C1 segment of cervical spinal cord (tissue), 14 donors: ENCODE data around the gene TAF10.

ENCODE experiments used
- DNase-seq, 14 donors: peaks; one replicate each; lab custom pipeline; 2025; lab: John Stamatoyannopoulos, UW

TAF10 gene

DNA sequence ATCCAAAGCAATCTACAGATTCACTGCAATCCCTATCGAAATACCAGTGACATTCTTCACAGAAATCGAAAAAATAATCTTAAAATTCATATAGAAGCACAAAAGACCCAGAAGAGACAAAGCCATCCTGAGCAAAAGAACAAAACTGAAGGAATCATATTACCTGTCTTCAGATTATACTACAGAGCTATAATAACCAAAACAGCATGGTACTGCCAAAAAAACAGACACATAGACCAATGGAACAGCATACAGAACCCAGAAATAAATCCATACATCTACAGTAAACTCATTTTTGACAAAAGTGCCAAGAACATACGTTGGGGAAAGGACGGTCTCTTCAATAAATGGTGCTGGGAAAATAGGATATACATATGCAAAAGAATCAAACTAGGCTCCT lies 27.5 kb downstream of the TAF10 start:
- DNase-seq: no peak

DNA sequence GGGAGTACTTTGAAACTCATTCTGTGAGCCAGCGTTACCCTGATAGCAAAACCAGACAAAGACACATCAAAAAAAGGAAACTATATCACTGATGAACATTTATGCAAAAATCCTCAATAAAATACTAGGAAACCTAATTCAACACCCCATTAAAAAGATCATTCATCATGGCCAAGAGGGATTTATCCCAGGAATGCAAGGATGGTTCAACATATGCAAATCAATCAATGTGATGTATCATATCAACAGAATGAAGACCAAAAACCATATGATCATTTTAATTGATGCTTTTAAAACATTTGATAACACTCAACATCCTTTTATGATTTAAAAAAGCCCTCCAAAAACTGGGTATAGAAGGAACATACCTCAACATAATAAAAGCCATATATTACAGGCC lies 28.4 kb downstream of the TAF10 start:
- DNase-seq: no peak

DNA sequence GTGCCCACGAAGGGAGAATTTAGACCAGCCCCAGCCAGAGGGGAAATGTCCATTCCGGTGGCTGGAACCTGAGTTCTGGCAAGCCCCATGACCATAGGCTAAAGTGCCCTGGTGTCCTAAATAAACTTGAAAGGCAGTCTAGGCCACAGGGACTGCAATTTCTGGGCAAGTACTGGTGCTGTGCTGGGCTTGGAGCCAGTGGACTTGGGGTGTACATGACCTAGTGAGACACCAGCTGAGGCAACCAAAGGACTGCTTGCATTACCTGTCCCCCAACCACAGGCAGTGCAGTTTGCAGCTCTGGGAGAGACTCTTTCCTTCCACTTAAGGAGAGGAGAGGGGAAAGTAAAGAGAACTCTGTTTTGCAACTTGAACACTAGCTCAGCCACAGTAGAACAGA lies 32.3 kb downstream of the TAF10 start:
- no peak for DNase-seq

DNA sequence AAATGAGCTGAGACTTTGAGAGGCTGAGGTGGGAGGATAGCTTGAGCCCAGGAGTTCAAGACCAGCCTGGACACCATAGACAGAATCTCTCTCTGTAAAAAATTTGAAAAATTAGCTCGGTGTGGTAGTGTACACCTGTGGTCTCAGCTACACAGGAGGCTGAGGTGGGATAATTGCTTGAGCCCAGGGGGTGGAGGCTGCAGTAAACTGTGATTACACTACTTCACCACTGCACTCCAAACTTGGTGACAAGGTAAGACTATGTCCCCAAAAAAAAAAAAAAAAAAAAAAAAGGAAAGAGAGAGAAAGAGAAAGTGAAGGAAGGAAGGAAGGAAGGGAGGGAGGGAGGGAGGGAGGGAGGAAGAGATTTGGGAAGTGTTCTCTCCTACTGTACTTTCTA lies 33.9 kb downstream of the TAF10 start:
- DNase-seq: no peak

DNA sequence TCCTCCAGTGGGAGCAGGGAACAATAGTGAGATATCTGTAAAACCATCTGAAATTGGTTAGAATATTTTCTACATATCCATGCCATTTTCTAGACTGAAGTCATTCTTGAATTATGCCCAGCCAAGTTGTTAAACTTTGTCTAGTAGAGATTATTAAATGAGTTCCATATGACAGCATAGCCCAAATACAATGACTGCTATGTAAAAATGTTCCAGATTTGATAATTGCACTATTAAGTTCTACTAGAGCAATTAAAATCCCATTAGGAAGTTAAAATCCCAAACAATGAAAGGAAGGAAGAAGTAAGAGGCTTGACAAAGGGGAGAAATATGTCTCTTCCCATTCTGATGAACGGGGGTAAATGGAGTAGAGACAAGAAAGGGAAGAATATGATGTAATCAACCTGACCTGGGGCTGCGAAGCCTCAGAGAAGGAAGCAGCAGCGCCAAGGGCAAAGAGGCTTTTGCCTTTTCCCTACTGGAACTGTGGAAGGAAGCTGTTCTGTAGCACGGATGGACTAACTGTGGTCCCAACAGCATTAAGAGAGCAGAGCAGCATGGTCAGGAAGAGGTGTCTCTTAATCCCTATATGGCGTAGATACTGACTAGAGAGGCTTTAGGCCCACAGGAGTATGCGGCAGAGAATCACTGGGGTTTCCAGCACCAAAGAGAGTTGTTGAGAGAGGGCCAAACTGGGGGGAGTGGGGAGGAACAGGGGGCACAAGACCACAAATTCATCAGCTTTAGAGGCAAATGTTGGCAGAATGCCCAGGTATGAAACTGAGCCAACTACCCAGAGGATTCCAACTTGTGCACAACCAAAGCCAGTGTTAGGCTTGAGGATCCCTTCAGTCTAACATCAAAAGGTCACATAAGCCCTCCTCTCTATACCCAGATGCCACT lies 35.3 kb downstream of the TAF10 start:
- peak in 13 of 14 donors; percentile 20 to 86 (median 74) for DNase-seq

DNA sequence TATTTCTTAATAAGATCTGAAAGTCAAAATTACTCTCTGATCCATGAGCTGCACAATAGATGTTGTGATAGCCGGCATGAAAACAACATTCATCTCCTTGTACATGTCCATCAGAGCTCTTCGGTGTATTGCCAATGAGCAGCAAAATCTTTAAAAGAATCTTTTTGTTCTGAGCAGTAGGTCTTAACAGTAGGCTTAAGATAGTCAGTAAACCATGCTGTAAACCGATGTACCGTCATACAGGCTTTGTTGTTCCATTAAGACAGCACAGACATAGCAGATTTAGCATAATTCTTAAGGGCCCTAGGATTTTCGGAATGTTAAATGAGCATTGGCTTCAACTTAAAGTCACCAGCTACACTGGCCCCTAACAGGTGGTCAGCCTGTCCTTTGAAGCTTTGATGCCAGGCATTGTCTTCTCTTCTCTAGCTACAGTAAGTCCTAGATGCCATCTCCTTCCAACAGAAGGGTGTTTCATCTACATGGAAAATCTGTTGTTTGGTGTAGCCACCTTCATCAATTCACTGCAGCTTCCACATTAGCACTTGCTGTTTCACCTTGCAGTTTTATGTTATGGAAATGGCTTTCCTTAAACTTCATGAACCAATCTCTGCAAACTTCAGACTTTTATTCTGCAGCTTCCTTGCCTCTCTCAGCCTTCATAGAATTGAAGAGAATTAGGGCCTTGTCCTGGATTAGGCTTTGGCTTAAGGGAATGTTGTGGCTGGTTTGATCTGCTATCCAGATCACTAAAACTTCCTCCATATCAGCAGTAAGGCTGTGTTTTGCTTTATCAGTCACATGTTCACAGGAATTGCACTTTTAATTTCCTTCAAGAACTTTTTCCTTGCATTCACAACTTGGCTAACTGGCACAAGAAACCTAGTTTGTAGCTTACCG lies 37.0 kb downstream of the TAF10 start:
- DNase-seq: no peak

DNA sequence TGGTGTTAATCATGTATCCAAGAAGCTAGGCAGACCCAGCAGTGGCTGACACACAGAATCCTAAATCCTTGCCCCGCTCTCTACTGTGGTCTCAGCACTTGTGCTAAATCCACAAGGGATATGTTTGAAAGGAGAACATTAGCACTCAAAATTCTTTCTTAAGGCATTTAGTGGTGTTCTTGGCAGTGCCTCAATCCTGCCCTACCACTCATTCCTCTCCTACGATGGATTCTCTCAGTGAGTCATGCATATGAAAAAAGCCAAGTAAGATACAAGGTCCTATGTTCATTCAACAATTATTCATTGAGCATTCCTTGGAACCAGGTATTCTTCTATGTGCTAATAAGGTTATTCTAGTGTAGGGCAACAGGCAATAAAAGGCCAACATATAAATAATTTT lies 39.8 kb downstream of the TAF10 start:
- DNase-seq: no peak

DNA sequence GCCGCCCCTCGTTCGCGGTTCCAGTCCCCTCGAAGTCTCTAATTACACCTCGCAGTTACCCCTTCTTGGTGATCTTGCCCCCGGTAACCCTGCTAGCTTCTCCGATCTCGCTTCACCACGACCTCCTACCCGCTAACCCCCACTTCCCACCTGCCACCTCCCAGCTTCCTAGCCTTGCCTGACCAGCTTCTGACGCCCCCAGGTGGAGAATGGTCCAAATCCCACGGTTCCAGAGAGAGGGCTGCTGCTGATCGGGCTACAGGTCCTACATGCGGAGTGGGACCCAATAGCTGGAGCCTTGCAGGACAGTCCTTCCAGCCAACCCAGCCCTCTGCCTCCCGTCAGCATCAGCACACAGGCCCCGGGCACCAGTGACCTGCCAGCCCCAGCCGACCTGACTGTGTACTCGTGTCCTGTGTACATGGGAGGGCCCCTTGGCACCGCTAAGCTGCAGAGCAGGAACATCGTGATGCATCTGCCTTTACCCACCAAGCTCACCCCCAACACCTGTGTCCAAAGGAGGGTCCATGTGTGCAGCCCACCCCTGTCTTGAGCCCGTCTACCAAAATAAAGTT lies 40.5 kb downstream of the TAF10 start:
- no peak for DNase-seq

DNA sequence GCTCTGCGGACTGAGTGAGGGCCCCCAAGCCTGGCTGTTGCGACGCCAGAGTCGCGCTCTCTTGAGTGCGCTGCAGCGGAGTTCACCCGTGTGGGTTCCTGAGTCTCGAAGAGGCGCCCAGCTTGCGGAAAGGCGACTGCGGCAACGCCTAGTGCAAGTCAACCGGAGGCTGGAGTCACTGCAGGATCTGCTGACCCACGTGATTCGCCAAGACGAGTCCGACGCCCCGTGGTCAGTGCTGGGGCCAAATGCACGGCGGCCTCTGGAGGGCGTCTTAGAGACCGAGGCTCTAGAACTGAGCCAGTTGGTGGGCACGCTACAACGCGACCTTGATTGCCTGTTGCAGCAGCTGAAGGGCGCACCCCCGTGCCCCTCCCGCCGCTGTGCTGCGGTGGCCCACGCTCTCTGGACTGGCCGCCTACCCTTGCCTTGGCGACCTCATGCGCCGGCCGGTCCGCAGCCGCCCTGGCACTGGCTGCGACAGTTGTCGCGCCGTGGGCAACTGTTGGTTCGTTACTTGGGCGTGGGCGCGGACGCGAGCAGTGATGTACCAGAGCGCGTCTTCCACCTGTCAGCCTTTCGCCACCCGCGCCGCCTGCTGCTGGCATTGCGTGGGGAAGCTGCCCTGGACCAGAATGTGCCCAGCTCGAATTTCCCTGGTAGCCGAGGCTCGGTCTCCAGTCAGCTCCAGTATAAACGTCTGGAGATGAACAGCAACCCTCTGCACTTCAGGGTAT lies 41.2 kb downstream of the TAF10 start:
- no peak for DNase-seq

DNA sequence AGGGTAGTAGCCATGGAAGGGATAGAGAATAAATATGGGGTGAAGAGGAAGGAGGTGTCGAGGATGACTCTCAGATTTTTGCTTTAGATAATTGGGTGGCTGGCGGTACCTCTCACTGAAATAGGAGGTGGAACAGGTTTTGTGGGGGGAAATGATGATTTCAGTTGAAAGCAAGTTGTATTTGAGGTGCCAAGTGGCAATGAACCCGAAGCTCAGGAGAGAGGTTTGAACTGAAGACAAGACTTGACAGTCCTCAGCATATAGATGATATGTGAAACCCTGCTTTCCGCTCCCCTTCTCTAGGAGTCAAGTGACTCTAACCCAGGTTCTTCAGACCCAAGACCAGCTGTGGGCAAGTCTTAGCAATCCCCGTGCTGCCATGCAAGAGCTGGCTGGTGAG lies 42.3 kb downstream of the TAF10 start:
- DNase-seq: no peak

DNA sequence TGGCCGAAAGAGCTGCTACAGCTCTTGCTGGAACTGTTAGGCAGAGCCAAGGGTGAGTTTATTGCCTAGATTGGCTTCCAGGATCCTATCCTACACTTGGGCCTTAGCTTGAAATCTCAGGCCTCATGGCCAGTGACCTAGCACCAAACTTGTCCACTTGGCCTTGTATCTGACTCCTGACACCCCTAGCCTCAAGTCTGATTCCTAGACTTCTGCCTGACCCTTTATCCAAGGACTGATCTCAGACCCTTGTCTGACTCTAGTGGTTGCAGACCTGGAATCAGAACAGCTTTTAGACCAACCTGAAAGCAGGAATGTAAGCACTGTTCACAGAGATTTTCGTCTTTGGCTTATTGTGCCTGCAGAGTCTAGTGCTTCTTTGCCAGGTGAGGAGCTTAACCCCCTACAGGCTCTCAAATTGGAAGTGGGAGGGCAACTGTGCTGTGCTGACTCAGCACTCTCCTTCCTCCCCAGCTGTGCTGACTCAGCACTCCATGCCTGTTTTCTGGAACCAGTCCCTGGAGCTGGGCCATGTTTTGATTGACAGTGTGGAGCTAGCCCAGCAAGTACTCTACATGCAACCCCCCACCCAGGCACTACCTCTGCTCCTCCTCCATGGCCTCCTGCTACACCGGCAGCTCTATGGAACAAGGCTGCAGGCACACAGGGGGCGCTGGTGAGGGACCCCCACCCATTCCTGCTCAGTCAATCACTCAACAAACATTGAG lies 43.7 kb downstream of the TAF10 start:
- DNase-seq: peak in 3 of 14 donors; percentile 16 to 40 (median 26)

DNA sequence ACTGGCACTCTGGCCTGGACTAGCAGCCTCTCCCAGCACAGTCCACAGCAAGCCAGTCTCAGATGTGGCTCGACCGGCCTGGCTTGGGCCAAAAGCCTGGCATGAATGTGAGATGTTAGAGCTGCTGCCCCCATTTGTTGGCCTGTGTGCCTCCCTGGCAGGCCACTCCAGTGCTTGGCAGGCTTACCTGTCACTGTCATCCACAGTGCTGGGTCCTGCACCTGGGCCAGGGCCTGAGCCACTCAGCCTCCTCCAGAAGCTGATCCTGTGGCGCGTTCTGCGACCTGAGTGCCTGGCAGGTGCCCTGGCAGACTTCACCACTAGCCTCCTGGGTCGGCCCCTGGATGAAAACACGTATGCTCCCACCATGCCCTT lies 44.7 kb downstream of the TAF10 start:
- peak in 1 of 14 donors; percentile 75 for DNase-seq

DNA sequence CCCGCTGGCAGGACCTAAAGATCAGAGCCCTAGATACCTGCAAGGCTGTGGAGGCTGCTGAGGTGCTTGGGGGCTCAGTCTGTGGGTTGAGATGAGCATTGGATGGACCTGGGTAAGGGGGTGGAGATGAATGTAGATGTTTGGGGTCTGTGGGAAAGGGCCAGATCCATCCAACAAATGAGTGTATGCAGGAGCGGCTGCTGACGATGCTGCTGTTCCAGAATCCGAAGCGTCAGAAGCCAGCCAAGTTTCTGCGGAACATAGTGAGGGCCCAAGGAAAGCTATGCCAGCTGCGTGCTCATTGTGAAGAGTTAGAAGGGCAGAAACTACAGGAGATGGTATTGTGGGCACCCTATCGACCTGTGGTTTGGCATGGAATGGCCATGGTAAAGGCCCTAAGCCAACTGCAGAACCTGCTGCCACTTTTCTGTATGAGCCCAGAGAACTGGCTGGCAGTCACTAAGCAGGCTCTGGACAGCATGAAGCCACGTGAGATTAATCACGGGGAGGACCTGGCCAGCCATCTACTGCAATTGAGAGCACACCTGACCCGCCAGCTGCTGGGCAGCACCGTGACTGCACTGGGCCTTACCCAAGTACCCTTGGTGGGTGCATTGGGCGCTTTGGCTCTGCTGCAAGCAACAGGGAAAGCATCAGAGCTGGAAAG lies 45.2 kb downstream of the TAF10 start:
- DNase-seq: peak in 4 of 14 donors; percentile 20 to 69 (median 30)

DNA sequence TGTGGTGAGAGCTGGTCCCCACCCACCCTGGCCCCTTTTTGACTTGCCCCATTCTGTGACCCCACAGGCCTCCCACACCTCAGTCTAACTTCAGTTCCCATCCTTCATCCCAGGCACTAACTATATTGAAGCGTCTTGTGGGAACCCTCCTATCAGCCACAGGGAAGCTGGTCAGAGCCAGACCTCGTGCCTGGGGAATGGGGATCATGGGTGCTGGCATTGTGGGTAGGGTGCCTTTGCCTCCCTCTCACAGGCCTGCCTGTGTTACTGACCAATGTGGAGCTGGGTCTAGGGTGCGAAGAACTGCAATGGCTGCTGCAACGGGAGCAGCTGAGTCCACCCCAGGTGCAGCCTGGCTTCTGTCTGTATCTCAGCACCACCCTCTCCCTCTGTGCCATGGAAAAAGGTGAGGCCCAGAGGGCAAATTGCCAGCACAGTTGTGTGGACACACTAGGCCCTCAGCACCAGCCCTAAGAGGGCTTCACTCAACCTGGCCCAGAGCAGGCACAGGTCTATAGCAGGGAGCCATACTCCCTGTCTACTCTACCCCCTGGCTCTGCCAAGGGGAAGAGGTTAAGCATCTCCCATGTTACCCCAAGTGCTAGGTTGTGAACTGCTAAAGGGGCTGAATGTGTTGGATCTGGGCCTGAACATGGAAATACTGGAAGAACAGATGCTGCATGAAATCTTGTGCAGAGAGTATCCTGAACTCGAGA lies 45.9 kb downstream of the TAF10 start:
- DNase-seq: no peak

DNA sequence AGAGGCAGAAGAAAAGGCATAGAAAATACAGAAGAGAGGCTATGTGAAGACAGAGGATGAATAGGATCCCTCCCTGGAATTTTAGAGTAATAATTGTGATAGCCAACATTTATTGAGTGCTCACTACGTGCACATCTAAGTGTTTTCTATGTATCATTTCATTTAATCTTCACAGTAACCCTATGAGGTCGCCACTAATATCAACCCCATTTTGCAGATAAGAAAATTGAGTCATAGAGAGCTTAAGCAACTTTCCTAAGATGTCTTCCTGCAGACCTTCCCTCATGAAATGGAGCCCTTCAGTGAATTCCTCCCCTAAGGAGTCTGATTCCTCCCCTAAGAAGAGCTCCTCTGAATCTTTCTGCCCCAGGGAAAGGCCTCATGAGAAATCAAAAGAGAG lies 46.7 kb downstream of the TAF10 start:
- DNase-seq: no peak

DNA sequence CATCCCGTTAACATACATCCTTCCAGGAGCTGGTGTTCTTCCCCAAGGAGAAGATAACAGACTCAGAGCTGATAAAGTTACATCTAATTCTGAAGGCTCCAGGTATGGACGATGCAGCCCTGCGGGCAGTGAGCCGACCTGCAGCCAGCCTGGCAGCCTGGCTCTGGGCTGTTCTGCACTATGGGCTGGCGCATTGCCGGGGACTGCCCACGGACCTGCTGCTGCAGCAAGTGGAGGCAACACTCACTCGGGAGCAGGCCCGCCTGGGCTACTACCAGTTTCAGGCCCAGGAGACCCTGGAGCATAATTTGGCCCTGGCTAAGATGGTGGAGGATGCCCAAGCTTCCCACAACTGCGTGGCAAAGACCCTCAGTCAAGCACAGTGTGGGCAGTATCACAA lies 48.3 kb downstream of the TAF10 start:
- no peak for DNase-seq

DNA sequence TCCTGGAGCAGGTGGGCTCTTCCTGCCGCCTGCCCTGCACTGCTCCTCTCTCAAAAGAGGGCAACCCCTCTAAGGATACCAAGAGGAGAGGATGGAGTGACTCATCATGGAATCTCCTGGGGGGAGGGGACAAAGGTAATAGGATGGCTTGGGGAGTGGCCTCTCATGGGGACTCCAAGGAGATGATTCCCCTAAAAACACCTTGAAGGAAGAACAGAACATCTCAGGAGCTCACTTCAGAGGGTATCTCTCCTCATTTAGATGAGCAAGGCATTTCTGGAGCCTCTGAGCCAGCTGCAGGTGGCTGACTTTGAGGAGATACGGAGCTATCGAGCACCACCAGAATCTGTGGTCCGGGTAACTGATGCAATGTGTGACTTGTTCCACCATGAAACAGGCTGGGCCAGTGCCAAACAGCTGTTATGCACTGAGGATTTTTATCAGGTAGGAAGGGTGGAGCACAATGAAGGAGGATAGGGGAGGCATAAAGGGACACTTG lies 48.8 kb downstream of the TAF10 start:
- no peak for DNase-seq

DNA sequence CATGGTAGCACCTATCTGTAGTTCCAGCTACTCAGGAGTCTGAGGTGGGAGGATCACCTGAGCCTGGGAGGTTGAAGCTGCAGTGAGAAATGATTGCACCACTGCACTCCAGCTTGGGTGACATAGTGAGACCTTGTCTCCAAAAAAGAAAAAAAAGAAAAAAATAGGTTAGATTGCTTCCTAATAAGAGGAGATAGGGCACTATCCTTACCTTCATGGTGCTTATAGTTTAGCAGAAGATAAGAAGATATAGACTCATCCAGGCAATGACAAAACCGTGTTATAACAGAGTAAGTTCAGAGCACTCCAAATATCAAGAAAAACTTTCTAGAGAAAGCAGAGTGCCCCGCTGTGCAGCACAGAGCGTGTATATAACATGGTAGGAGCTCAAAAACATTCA lies 50.7 kb downstream of the TAF10 start:
- DNase-seq: no peak
